Measurements from ENCODE around the gene SH3YL1.
A peak's percentile ranks its signal among the peaks of the same experiment; 100 is the strongest.

Gene SH3YL1

GRCh38 chr2:263774-264492, at the start of gene SH3YL1:
Gene SH3YL1, minus strand, starts transcription at chr2:264032. Its CDS starts 48 bp downstream, at chr2:263984.
- DNase-seq (ENCODE audit: low read depth in 2 of 3, low spot score in 1 of 3): peak in 2 of 3 donors; percentile 13 to 27

GRCh38 chr2:310994-311393, 47.2 kb upstream of the SH3YL1 start:
- no peak for DNase-seq (ENCODE audit: low read depth in 2 of 3, low spot score in 1 of 3)

GRCh38 chr2:309954-310510, 46.2 kb upstream of the SH3YL1 start:
- DNase-seq (ENCODE audit: low read depth in 2 of 3, low spot score in 1 of 3): no peak

- DNase-seq (ENCODE audit: low read depth in 2 of 3, low spot score in 1 of 3): no peak
These were observed 45.5 kb upstream of the SH3YL1 start for GRCh38 chr2:309148-309953.

- no peak for DNase-seq (ENCODE audit: low read depth in 2 of 3, low spot score in 1 of 3)
These were observed 41.5 kb upstream of the SH3YL1 start for GRCh38 chr2:305366-305765.

GRCh38 chr2:296354-296753, 32.5 kb upstream of the SH3YL1 start:
- no peak for DNase-seq (ENCODE audit: low read depth in 2 of 3, low spot score in 1 of 3)

- DNase-seq (ENCODE audit: low read depth in 2 of 3, low spot score in 1 of 3): no peak
These were observed 31.3 kb upstream of the SH3YL1 start for GRCh38 chr2:295090-295489.

- DNase-seq (ENCODE audit: low read depth in 2 of 3, low spot score in 1 of 3): peak in 2 of 3 donors; percentile 23 to 27
These were observed 26.4 kb upstream of the SH3YL1 start for GRCh38 chr2:290090-290722.

GRCh38 chr2:289362-290089, 25.7 kb upstream of the SH3YL1 start:
- DNase-seq (ENCODE audit: low read depth in 2 of 3, low spot score in 1 of 3): no peak

- DNase-seq (ENCODE audit: low read depth in 2 of 3, low spot score in 1 of 3): no peak
These were observed 25.0 kb upstream of the SH3YL1 start for GRCh38 chr2:288758-289361.

- DNase-seq (ENCODE audit: low read depth in 2 of 3, low spot score in 1 of 3): no peak
These were observed 24.3 kb upstream of the SH3YL1 start, which contains the start of gene ALKAL2 for GRCh38 chr2:287911-288757. Gene ALKAL2, minus strand, starts transcription at chr2:288091. Its CDS starts 256 bp downstream, at chr2:287835.

- no peak for DNase-seq (ENCODE audit: low read depth in 2 of 3, low spot score in 1 of 3)
These were observed 23.6 kb upstream of the SH3YL1 start for GRCh38 chr2:287471-287885.

- DNase-seq (ENCODE audit: low read depth in 2 of 3, low spot score in 1 of 3): no peak
These were observed 23.1 kb upstream of the SH3YL1 start for GRCh38 chr2:286774-287392.

- no peak for DNase-seq (ENCODE audit: low read depth in 2 of 3, low spot score in 1 of 3)
These were observed 22.2 kb upstream of the SH3YL1 start for GRCh38 chr2:286035-286434.

- DNase-seq (ENCODE audit: low read depth in 2 of 3, low spot score in 1 of 3): no peak
These were observed 21.7 kb upstream of the SH3YL1 start for GRCh38 chr2:285531-285930.

- no peak for DNase-seq (ENCODE audit: low read depth in 2 of 3, low spot score in 1 of 3)
These were observed 21.2 kb upstream of the SH3YL1 start for GRCh38 chr2:284896-285492.

- DNase-seq (ENCODE audit: low read depth in 2 of 3, low spot score in 1 of 3): no peak
These were observed 20.4 kb upstream of the SH3YL1 start for GRCh38 chr2:283996-284794.

Measured in stimulated activated CD4-positive, alpha-beta T cell treated with anti-CD3 and anti-CD28 coated beads, Interleukin-12 subunit alpha, Interleukin-12 subunit beta, amount 100 ng/mL, for 48 hours (primary cell).